K562 (cell line): Measurements from ENCODE around the gene CYP24A1. TPM values are rescaled to one million over a fixed set of nuclear protein-coding genes. Genes with fewer than 3 reads are reported as not detected.

Experiments
- ATAC-seq: fragments of 200-7000 bp; cut with Tn5 transposase; 3 replicates; pipeline ENCODE4 v1.9.1; 2020; ENCODE audit warnings: moderate library complexity
- BruUV-seq: library from RNA; stranded (reverse); fragments of 400-500 nt; replicated peaks from 2 replicates; lab custom pipeline; 2021; lab: Mats Ljungman, UMichigan
- CTCF ChIA-PET: fragments of 300-600 bp; formaldehyde crosslinking; extraction: SDS; loops from one replicate; lab custom pipeline; 2021; ENCODE audit warnings: low intra/inter-chr PET ratio; lab: Yijun Ruan, JAX
- POLR2A ChIA-PET: fragments of 300-600, 350-650 bp; sonication (Branson Sonifier 250); formaldehyde crosslinking; extraction: SDS; loops from one replicate; lab custom pipeline; 2021; ENCODE audit warnings: antibody characterized with exemption, inconsistent platforms; lab: Yijun Ruan, JAX
- DNase-seq, 4 experiments: peaks; one replicate each; pipeline versions ENCODE4 v3.0.0 to v3.0.0-alpha.2; 2011 to 2018; ENCODE audit warnings: low spot score in 3 of 4, mixed read lengths in 3 of 4; ENCODE audit errors: extremely low read depth in 1 of 4
- FAIRE-seq: peaks from 2 replicates; lab custom pipeline; 2011; peaks lifted over from hg19 to GRCh38; lab: Jason Lieb, UNC
- H2AFZ ChIP-seq: 2 replicates; pipeline ENCODE4 v1.6.0; 2011; ENCODE audit warnings: low read depth, low read length, control low read depth, inconsistent platforms
- H3K27ac ChIP-seq: fragments of 200-600 bp; 3 replicates; pipeline ENCODE4 v1.8.0; 2011; ENCODE audit warnings: low read depth, mild to moderate bottlenecking, control low read depth, inconsistent platforms, low read length, moderate library complexity, mixed read lengths; ENCODE audit errors: extremely low read depth
- H3K27me3 ChIP-seq, 2 experiments: fragments of 300-600 bp in 1 of 2; 2 replicates in 1 of 2; 3 replicates in 1 of 2; pipeline versions ENCODE4 v1.6.0 to v1.8.0; 2011; ENCODE audit warnings: inconsistent platforms in 2 of 2, low read length in 2 of 2, mild to moderate bottlenecking in 1 of 2, mixed read lengths in 1 of 2, moderate library complexity in 1 of 2; ENCODE audit not compliant: control insufficient read depth in 2 of 2, insufficient read depth in 2 of 2
- H3K36me3 ChIP-seq: fragments of 300-600 bp; 3 replicates; pipeline ENCODE4 v1.8.0; 2011; ENCODE audit warnings: mild to moderate bottlenecking, low read length, inconsistent platforms; ENCODE audit not compliant: control insufficient read depth, insufficient read depth
- H3K4me1 ChIP-seq, 2 experiments: fragments of 200-600 bp in 1 of 2; replicated peaks in 1 of 2; 2 replicates in 1 of 2; 3 replicates in 1 of 2; pipeline versions ENCODE4 v1.5.1 to v1.8.0; 2011; ENCODE audit warnings: inconsistent platforms in 2 of 2, low read length in 2 of 2, mild to moderate bottlenecking in 1 of 2, mixed read lengths in 1 of 2, moderate library complexity in 1 of 2; ENCODE audit not compliant: control insufficient read depth in 2 of 2, insufficient read depth in 2 of 2
- H3K4me2 ChIP-seq: 2 replicates; pipeline ENCODE4 v1.6.1; 2011; ENCODE audit warnings: low read length, control low read depth, inconsistent platforms, mixed read lengths; ENCODE audit not compliant: insufficient read depth
- H3K4me3 ChIP-seq: fragments of 200-600 bp; sonication (generic), shearing (Covaris generic); 2 replicates; pipeline ENCODE4 v1.5.1; 2016; ENCODE audit warnings: control low read depth, inconsistent platforms
- H3K79me2 ChIP-seq: fragments of 200-600 bp; 3 replicates; pipeline ENCODE4 v1.8.0; 2011; ENCODE audit warnings: low read length, inconsistent platforms; ENCODE audit not compliant: control insufficient read depth, insufficient read depth
- H3K9ac ChIP-seq, 2 experiments: 2 replicates each; pipeline versions ENCODE4 v1.6.0 to v1.6.1; 2011; ENCODE audit warnings: low read depth in 2 of 2, low read length in 2 of 2, control low read depth in 1 of 2, inconsistent platforms in 1 of 2, mild to moderate bottlenecking in 1 of 2, mixed read lengths in 1 of 2; ENCODE audit not compliant: insufficient read depth in 1 of 2
- H3K9me1 ChIP-seq: one replicate; pipeline ENCODE4 v1.6.0; 2011; ENCODE audit warnings: inconsistent platforms, mild to moderate bottlenecking, low read length, moderate library complexity; ENCODE audit not compliant: control insufficient read depth, insufficient read depth
- H3K9me3 ChIP-seq: replicated peaks from 2 replicates; pipeline ENCODE4 v1.5.1; 2011; ENCODE audit warnings: low read depth, low read length, inconsistent platforms; ENCODE audit not compliant: control insufficient read depth, insufficient read depth
- H4K20me1 ChIP-seq: replicated peaks from 2 replicates; pipeline ENCODE4 v1.6.1; 2011; ENCODE audit warnings: low read length, inconsistent platforms, mixed read lengths; ENCODE audit not compliant: control insufficient read depth, insufficient read depth
- ARHGAP35 ChIP-seq: fragments of 450-650 bp; IDR thresholded peaks from 2 replicates; pipeline ENCODE4 v1.6.1; 2018; ENCODE audit not compliant: partially characterized antibody
- EWSR1 ChIP-seq: fragments of 450-650 bp; IDR thresholded peaks from 2 replicates; pipeline ENCODE4 v1.6.1; 2018; ENCODE audit warnings: borderline replicate concordance, mild to moderate bottlenecking, low read depth, moderate library complexity; ENCODE audit not compliant: partially characterized antibody
- RAD51 ChIP-seq: fragments of 450-650 bp; IDR thresholded peaks from 2 replicates; pipeline ENCODE4 v1.7.1; 2016; ENCODE audit warnings: low read depth, mild to moderate bottlenecking, borderline replicate concordance
- TOE1 ChIP-seq, 2 experiments: fragments of 450-650 bp in 1 of 2; sonication (generic) in 1 of 2; formaldehyde crosslinking in 1 of 2; IDR thresholded peaks; 2 replicates each; pipeline versions ENCODE4 v1.7.1 to v1.8.0; 2016 to 2022; ENCODE audit warnings: borderline replicate concordance in 2 of 2, mild to moderate bottlenecking in 2 of 2, antibody characterized with exemption in 1 of 2, inconsistent platforms in 1 of 2, low read depth in 1 of 2, missing genetic modification reagents in 1 of 2, moderate library complexity in 1 of 2
- WGBS: fragments of 100-300 bp; shearing (Covaris generic); methylation state at CpG from one replicate; pipeline ENCODE4 v1.1.6; 2016; ENCODE audit warnings: low coverage, mixed read lengths; ENCODE audit not compliant: insufficient coverage; ENCODE audit errors: missing lambda C conversion rate; 5-methylcytosine and 5-hydroxymethylcytosine counted together
- in situ Hi-C: fragments of 300-500 bp; cut with MboI; formaldehyde crosslinking; loops from 4 replicates; pipeline ENCODE4 v1.15.0; 2018; ENCODE audit warnings: inconsistent platforms, mixed read lengths
- intact Hi-C: fragments of 100-400 bp; cut with micrococcal nuclease; formaldehyde crosslinking; loops from 2 replicates; pipeline ENCODE4 v1.14.2; 2022
- polyA plus RNA-seq, 8 experiments: library from polyadenylated mRNA; depleted of rRNA in 4 of 8; stranded (reverse) in 5 of 8; unstranded in 3 of 8; fragments of >200 nt; fragmentation: Nextera tagmentation in 2 of 8; fragmentation: Illumina TruSeq in 1 of 8; extraction: Ambion mirVana in 2 of 8; extraction: Trizol in 1 of 8; gene quantifications; 2 replicates each; pipeline versions ENCODE4 v1.2.1 to v1.2.3, GENCODE V29; 2011 to 2014; ENCODE audit warnings: inconsistent platforms in 1 of 8, missing spikeins in 1 of 8
- total RNA-seq, 7 experiments: library from RNA; depleted of rRNA in 6 of 7; stranded (reverse); fragments of >200 nt in 6 of 7; fragmentation: Illumina TruSeq in 2 of 7; extraction: Trizol in 2 of 7; gene quantifications; 2 replicates each; pipeline versions ENCODE4 v1.2.1 to v1.2.3, GENCODE V29; 2011 to 2021; ENCODE audit warnings: low replicate concordance in 1 of 7
- TF ChIP-seq, protein P1 (sequence below): sonication (generic); formaldehyde crosslinking; IDR thresholded peaks from 2 replicates; pipeline ENCODE4 v1.5.0; 2020; ENCODE audit warnings: missing genetic modification reagents
- TF ChIP-seq, protein P2 (sequence below), 3 experiments: fragments of 200-800 bp in 1 of 3; fragments of 250-450 bp in 1 of 3; fragments of 450-650 bp in 1 of 3; sonication (Bioruptor Pico) in 1 of 3; sonication (Bioruptor generic) in 1 of 3; formaldehyde crosslinking in 1 of 3; IDR thresholded peaks; 2 replicates each; pipeline versions ENCODE4 v1.6.1 to v1.8.0; 2016 to 2022; ENCODE audit warnings: mild to moderate bottlenecking in 2 of 3, missing genetic modification characterization in 2 of 3, missing compliant biosample characterization in 1 of 3, moderate library complexity in 1 of 3
- TF ChIP-seq, protein P3 (sequence below): fragments of 450-650 bp; formaldehyde crosslinking; IDR thresholded peaks from 2 replicates; pipeline ENCODE4 v1.4.0; 2020; ENCODE audit warnings: mild to moderate bottlenecking, mixed read lengths

Gene CYP24A1
- total and polyA plus RNA-seq, 9 of the 15 experiments (the other 6 are each of a cell fraction or from before 2014, with no cell fraction given), result 0.04 TPM; not detected in 8

DNA sequence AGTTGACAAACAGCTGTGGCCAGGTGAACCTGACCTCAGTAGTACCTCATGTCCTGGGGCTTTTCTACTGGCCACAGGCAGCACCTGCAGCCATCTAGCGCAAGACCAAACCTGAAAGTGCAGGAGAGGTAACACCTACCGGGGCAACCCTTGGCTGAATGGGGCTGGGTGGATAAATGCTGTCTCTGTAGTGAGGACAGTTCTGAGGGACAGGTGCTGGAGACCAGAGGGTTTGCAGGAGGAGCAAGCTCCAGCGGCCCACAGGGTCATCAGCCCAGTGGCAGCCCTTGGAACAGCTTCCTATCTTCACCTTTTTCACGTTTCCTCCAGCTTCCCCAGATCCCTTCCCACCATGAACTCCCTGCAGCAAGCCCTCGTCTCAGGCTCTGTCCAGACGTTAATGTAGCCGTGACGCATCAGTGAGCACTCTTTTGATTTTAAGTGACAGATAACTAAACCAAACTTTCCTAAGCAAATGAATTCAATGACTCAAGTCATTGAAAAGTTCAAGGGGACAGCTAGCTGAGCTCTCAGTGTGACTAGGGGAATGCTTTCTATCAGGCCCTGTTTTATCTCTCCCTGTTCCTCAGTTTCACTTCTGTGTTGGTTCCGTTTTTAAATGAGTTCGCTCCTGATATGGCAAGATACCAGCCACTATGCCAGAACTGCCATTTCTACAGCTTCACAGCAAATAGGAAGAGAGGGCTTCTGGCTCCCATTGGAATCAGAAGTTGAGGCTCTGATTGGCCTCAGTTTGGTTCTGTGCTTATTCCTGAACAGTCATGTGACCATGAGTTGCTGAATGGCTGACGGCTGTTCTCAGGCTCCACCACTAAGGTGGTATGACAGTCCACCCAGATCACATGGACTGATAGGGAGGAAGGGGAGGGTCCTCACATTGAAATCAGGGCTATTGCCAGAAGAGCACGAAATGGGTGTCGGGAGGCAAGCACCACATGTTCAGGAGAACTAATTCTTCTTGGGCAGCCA lies 22.0 kb upstream of the CYP24A1 start:
- no peaks in the 10 kb centered on the region for H3K4me1 ChIP-seq
- H3K9ac ChIP-seq, result no peak overlapping the region
- no peaks in the 10 kb centered on the region for H4K20me1 ChIP-seq
- H3K27ac ChIP-seq, result no peak overlapping the region
- H3K9me1 ChIP-seq, result no peaks in the 10 kb centered on the region
- no TSS peak for BruUV-seq
- ChIA-PET POLR2A (no interaction called here), CTCF (no interaction called here)
- intact Hi-C loops (loop anchor here (5.0 to 10.0 kb wide), 2 partner anchors 231 to 253 kb away; no protein-coding TSS in a partner anchor), in situ Hi-C loops (loop anchor here (5.0 kb wide), 1 partner anchor 93 kb away; no protein-coding TSS in a partner anchor)
- peaks cover 0 to 19% of the 10 kb centered on the region in 2 experiments; a peak in 2 of 5 replicates for H3K27me3 ChIP-seq
- peak overlapping the region; percentile 47 for H2AFZ ChIP-seq
- no peaks in the 10 kb centered on the region for H3K9me3 ChIP-seq
- no peak for FAIRE-seq
- no peaks in the 10 kb centered on the region for H3K36me3 ChIP-seq
- no peak overlapping the region for H3K4me3 ChIP-seq
- H3K4me2 ChIP-seq, result peak overlapping the region; percentile 24
- TF ChIP-seq, protein P1, sequence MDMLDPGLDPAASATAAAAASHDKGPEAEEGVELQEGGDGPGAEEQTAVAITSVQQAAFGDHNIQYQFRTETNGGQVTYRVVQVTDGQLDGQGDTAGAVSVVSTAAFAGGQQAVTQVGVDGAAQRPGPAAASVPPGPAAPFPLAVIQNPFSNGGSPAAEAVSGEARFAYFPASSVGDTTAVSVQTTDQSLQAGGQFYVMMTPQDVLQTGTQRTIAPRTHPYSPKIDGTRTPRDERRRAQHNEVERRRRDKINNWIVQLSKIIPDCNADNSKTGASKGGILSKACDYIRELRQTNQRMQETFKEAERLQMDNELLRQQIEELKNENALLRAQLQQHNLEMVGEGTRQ (CRISPR knock-in tag), result peak; percentile 46; the same call in 1 of the 2 replicates
- TF ChIP-seq, protein P2, sequence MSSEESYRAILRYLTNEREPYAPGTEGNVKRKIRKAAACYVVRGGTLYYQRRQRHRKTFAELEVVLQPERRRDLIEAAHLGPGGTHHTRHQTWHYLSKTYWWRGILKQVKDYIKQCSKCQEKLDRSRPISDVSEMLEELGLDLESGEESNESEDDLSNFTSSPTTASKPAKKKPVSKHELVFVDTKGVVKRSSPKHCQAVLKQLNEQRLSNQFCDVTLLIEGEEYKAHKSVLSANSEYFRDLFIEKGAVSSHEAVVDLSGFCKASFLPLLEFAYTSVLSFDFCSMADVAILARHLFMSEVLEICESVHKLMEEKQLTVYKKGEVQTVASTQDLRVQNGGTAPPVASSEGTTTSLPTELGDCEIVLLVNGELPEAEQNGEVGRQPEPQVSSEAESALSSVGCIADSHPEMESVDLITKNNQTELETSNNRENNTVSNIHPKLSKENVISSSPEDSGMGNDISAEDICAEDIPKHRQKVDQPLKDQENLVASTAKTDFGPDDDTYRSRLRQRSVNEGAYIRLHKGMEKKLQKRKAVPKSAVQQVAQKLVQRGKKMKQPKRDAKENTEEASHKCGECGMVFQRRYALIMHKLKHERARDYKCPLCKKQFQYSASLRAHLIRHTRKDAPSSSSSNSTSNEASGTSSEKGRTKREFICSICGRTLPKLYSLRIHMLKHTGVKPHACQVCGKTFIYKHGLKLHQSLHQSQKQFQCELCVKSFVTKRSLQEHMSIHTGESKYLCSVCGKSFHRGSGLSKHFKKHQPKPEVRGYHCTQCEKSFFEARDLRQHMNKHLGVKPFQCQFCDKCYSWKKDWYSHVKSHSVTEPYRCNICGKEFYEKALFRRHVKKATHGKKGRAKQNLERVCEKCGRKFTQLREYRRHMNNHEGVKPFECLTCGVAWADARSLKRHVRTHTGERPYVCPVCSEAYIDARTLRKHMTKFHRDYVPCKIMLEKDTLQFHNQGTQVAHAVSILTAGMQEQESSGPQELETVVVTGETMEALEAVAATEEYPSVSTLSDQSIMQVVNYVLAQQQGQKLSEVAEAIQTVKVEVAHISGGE (CRISPR knock-in tag; IDR thresholded peaks at IDR 0.05), result peak in 1 of 3 experiments; percentile 97; a peak in 2 of 6 replicates
- TF ChIP-seq, protein P3, sequence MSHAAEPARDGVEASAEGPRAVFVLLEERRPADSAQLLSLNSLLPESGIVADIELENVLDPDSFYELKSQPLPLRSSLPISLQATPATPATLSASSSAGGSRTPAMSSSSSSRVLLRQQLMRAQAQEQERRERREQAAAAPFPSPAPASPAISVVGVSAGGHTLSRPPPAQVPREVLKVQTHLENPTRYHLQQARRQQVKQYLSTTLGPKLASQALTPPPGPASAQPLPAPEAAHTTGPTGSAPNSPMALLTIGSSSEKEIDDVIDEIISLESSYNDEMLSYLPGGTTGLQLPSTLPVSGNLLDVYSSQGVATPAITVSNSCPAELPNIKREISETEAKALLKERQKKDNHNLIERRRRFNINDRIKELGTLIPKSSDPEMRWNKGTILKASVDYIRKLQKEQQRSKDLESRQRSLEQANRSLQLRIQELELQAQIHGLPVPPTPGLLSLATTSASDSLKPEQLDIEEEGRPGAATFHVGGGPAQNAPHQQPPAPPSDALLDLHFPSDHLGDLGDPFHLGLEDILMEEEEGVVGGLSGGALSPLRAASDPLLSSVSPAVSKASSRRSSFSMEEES, result peak; percentile 89
- no peak for TF ChIP-seq EWSR1
- no peak for TF ChIP-seq ARHGAP35
- 0 out of 2 replicates have a peak, but pooled peaks have one; percentile 42 for TF ChIP-seq RAD51
- TF ChIP-seq TOE1 (IDR thresholded peaks at IDR 0.05; ENCODE audit: borderline replicate concordance), result peak; percentile 75; the same call in 1 of the 2 replicates
- TF ChIP-seq TOE1 (CRISPR knock-in tag; IDR thresholded peaks at IDR 0.05; ENCODE audit: borderline replicate concordance, low read depth), result no peak
- peak in 1 of 4 experiments; percentile 14 for DNase-seq
- H3K79me2 ChIP-seq, result no peaks in the 10 kb centered on the region
- WGBS, result 8% methylated on average over 13 of the region's 13 CpGs
- ATAC-seq, result peak; percentile 55
